Common myeloid progenitor, CD34-positive (primary cell): Measurements from ENCODE around the gene SDHC. TPM values are rescaled to one million over a fixed set of nuclear protein-coding genes. Genes with fewer than 3 reads are reported as not detected.

Source experiments
- CTCF ChIA-PET: fragments of 350-600 bp; sonication (Branson Sonifier 250); formaldehyde crosslinking; loops from one replicate; lab custom pipeline; 2021; ENCODE audit warnings: antibody characterized with exemption; lab: Charles Lee
- POLR2A ChIA-PET: fragments of 350-600 bp; sonication (Branson Sonifier 250); formaldehyde crosslinking; loops from one replicate; lab custom pipeline; 2021; ENCODE audit warnings: antibody characterized with exemption; lab: Charles Lee
- DNase-seq, 3 donors: peaks; one replicate each; pipeline versions ENCODE4 v3.0.0 to v3.0.0-alpha.2; 2013
- H3K27ac ChIP-seq, 2 experiments: 1 replicate in 1 of 2; 2 replicates in 1 of 2; pipeline ENCODE4 v1.7.0; 2013; ENCODE audit warnings: inconsistent platforms in 2 of 2, low read length in 2 of 2, mild to moderate bottlenecking in 2 of 2, low read depth in 1 of 2, moderate library complexity in 1 of 2; ENCODE audit not compliant: severe bottlenecking in 2 of 2, insufficient read depth in 1 of 2, poor library complexity in 1 of 2
- H3K27me3 ChIP-seq, 5 experiments: replicated peaks in 2 of 5; 1 replicate in 3 of 5; 2 replicates in 2 of 5; pipeline versions ENCODE4 v1.6.1 to v1.7.0; 2013; ENCODE audit warnings: low read length in 4 of 5, mild to moderate bottlenecking in 2 of 5, moderate library complexity in 2 of 5, inconsistent platforms in 1 of 5; ENCODE audit not compliant: insufficient read depth in 5 of 5, control insufficient read depth in 4 of 5
- H3K36me3 ChIP-seq, 4 experiments: 1 replicate in 2 of 4; 2 replicates in 2 of 4; pipeline versions ENCODE4 v1.6.1 to v1.7.0; 2013; ENCODE audit warnings: low read length in 3 of 4, control low read depth in 1 of 4, mild to moderate bottlenecking in 1 of 4; ENCODE audit not compliant: control insufficient read depth in 4 of 4, insufficient read depth in 4 of 4
- H3K4me1 ChIP-seq, 4 experiments: 1 replicate in 3 of 4; 2 replicates in 1 of 4; pipeline versions ENCODE4 v1.6.1 to v1.7.1; 2013; ENCODE audit warnings: low read length in 3 of 4, mild to moderate bottlenecking in 3 of 4, control low read depth in 1 of 4, inconsistent platforms in 1 of 4, moderate library complexity in 1 of 4; ENCODE audit not compliant: control insufficient read depth in 4 of 4, insufficient read depth in 4 of 4; ENCODE audit errors: control extremely low read depth in 1 of 4
- H3K4me3 ChIP-seq, 7 experiments: 1 replicate in 4 of 7; 2 replicates in 3 of 7; pipeline versions ENCODE4 v1.5.1 to v1.7.0; 2013; ENCODE audit warnings: mild to moderate bottlenecking in 7 of 7, low read length in 6 of 7, moderate library complexity in 6 of 7, inconsistent platforms in 2 of 7, low read depth in 2 of 7, control low read depth in 1 of 7; ENCODE audit not compliant: insufficient read depth in 4 of 7, control insufficient read depth in 1 of 7; ENCODE audit errors: extremely low read depth in 1 of 7
- H3K9me3 ChIP-seq, 5 experiments: 1 replicate in 4 of 5; 2 replicates in 1 of 5; pipeline versions ENCODE4 v1.6.1 to v1.7.1; 2013; ENCODE audit warnings: low read length in 4 of 5, mild to moderate bottlenecking in 2 of 5, inconsistent platforms in 1 of 5, low read depth in 1 of 5, moderate library complexity in 1 of 5; ENCODE audit not compliant: control insufficient read depth in 4 of 5, insufficient read depth in 2 of 5; ENCODE audit errors: control extremely low read depth in 1 of 5
- WGBS: methylation state at CpG from one replicate; pipeline ENCODE4 v1.1.5; 2013; ENCODE audit not compliant: insufficient coverage; 5-methylcytosine and 5-hydroxymethylcytosine counted together
- polyA plus RNA-seq: library from polyadenylated mRNA; unstranded; fragments of 120-200 nt; gene quantifications from one replicate; pipeline ENCODE4 v1.2.1, GENCODE V29; 2013

Gene SDHC
- polyA plus RNA-seq = 128 TPM

- 0% methylated on average over 32 of the region's 45 CpGs for WGBS
- Histone ChIP-seq H3K36me3 (peaks cover 0 to 5% (median 1%) of the 10 kb centered on the region in 4 experiments), H3K4me3 (peak within 1 kb of the TSS; percentile 84 to 99 (median 95)), H3K27ac (peak within 1 kb of the TSS; percentile 98 to 99), H3K27me3 (no peaks in the 10 kb centered on the region), H3K9me3 (no peaks in the 10 kb centered on the region), H3K4me1 (peaks cover 5 to 19% (median 13%) of the 10 kb centered on the region in 4 experiments)
- CTCF ChIA-PET = interaction anchor here (0.6 to 3.5 kb wide), 19 partner anchors 8 to 153 kb away, joined by 3 to 12 read pairs (median 4); partner anchors contain the start of genes CFAP126 and TOMM40L
- DNase-seq = peak; percentile 92 to 97 (median 95)
- POLR2A ChIA-PET = interaction anchor here (0.6 to 2.3 kb wide), 3 partner anchors 9 to 89 kb away, joined by 3 to 14 read pairs (median 9); partner anchors contain the start of gene TOMM40L
Measured at GRCh38 chr1:161314201-161314981, at the start of gene SDHC. TSS of gene SDHC (plus strand) at chr1:161314381. CDS start at chr1:161314406, 25 bp downstream.

- no peak overlapping the region for H3K27ac ChIP-seq
- ChIA-PET CTCF (no interaction called here), POLR2A (no interaction called here)
- H3K27me3 ChIP-seq = peaks cover 0 to 13% (median 4%) of the 10 kb centered on the region in 5 experiments
- WGBS = 100% methylated on average over 3 of the region's 5 CpGs
- H3K9me3 ChIP-seq = no peaks in the 10 kb centered on the region
- DNase-seq = no peak
- peaks cover 2 to 25% (median 12%) of the 10 kb centered on the region in 4 experiments for H3K4me1 ChIP-seq
- H3K36me3 ChIP-seq = no peaks in the 10 kb centered on the region
- H3K4me3 ChIP-seq = no peak overlapping the region
Measured at GRCh38 chr1:161265305-161265704, 48.9 kb upstream of the SDHC start.

GRCh38 chr1:161266202-161266601 lies 48.0 kb upstream of the SDHC start:
- no peak for DNase-seq
- Histone ChIP-seq H3K27ac (no peak overlapping the region), H3K36me3 (no peaks in the 10 kb centered on the region), H3K4me1 (peaks cover 2 to 22% (median 12%) of the 10 kb centered on the region in 4 experiments), H3K9me3 (no peaks in the 10 kb centered on the region), H3K4me3 (no peak overlapping the region), H3K27me3 (peaks cover 0 to 8% (median 0%) of the 10 kb centered on the region in 5 experiments)
- WGBS = 100% methylated on average over 1 of the region's 3 CpGs
- CTCF ChIA-PET = interaction anchor here (0.9 to 1.5 kb wide), 4 partner anchors 18 to 40 kb away, joined by 3 to 6 read pairs (median 3); partner anchors contain the start of gene TOMM40L
- POLR2A ChIA-PET = no interaction called here

GRCh38 chr1:161266836-161267235 lies 47.3 kb upstream of the SDHC start:
- H3K36me3 ChIP-seq = no peaks in the 10 kb centered on the region
- peaks cover 0 to 2% (median 0%) of the 10 kb centered on the region in 5 experiments for H3K27me3 ChIP-seq
- DNase-seq = no peak
- WGBS = no CpG with 5 or more reads among the region's 2 CpGs
- ChIA-PET POLR2A (no interaction called here), CTCF (interaction anchor here (0.9 to 1.5 kb wide), 4 partner anchors 18 to 41 kb away, joined by 3 to 6 read pairs (median 3); partner anchors contain the start of gene TOMM40L)
- peaks cover 2 to 17% (median 10%) of the 10 kb centered on the region in 4 experiments for H3K4me1 ChIP-seq
- H3K27ac ChIP-seq = peak overlapping the region in 1 of 2 experiments; percentile 67
- H3K9me3 ChIP-seq = no peaks in the 10 kb centered on the region
- H3K4me3 ChIP-seq = no peak overlapping the region

GRCh38 chr1:161267321-161267720 lies 46.9 kb upstream of the SDHC start:
- H3K4me1 ChIP-seq = peaks cover 2 to 15% (median 10%) of the 10 kb centered on the region in 4 experiments
- DNase-seq = peak; percentile 63 to 77 (median 73)
- peak overlapping the region in 1 of 2 experiments; percentile 67 for H3K27ac ChIP-seq
- peak overlapping the region in 1 of 7 experiments; percentile 13 for H3K4me3 ChIP-seq
- ChIA-PET POLR2A (no interaction called here), CTCF (interaction anchor here (0.9 to 1.1 kb wide), 2 partner anchors 19 to 24 kb away, joined by 3 read pairs; no protein-coding TSS in a partner anchor)
- H3K9me3 ChIP-seq = no peaks in the 10 kb centered on the region
- no peaks in the 10 kb centered on the region for H3K36me3 ChIP-seq
- peaks cover 0 to 2% (median 0%) of the 10 kb centered on the region in 5 experiments for H3K27me3 ChIP-seq
- 7% methylated on average over 2 of the region's 3 CpGs for WGBS

GRCh38 chr1:161273402-161273801 lies 40.8 kb upstream of the SDHC start:
- ChIA-PET POLR2A (no interaction called here), CTCF (interaction anchor here (1.0 to 2.0 kb wide), 6 partner anchors 14 to 48 kb away, joined by 3 to 10 read pairs (median 4); partner anchors contain the start of gene TOMM40L)
- Histone ChIP-seq H3K4me1 (no peaks in the 10 kb centered on the region), H3K36me3 (no peaks in the 10 kb centered on the region), H3K27me3 (no peaks in the 10 kb centered on the region), H3K27ac (no peak overlapping the region), H3K9me3 (no peaks in the 10 kb centered on the region), H3K4me3 (no peak overlapping the region)
- DNase-seq = no peak
- 100% methylated on average over 1 of the region's 3 CpGs for WGBS
